HepG2 (cell line): ENCODE data around the gene OTUD6A. TPM values are rescaled to one million over a fixed set of nuclear protein-coding genes. Genes with fewer than 3 reads are reported as not detected.

Source experiments
- FOXM1 ChIP-seq: sonication (generic); formaldehyde crosslinking; IDR thresholded peaks from 2 replicates; pipeline ENCODE4 v1.5.0; 2020; ENCODE audit warnings: missing genetic modification reagents
- KLF11 ChIP-seq: IDR thresholded peaks from 2 replicates; pipeline ENCODE4 v1.6.1; 2016; ENCODE audit warnings: missing compliant biosample characterization
- KMT2B ChIP-seq: IDR thresholded peaks from 2 replicates; pipeline ENCODE4 v1.6.1; 2016; ENCODE audit warnings: missing genetic modification reagents, missing compliant biosample characterization
- MAFG ChIP-seq: sonication (generic); formaldehyde crosslinking; IDR thresholded peaks from 2 replicates; pipeline ENCODE4 v1.5.1; 2020; ENCODE audit warnings: mild to moderate bottlenecking, missing genetic modification reagents
- MED1 ChIP-seq: sonication (generic); formaldehyde crosslinking; IDR thresholded peaks from 2 replicates; pipeline ENCODE4 v1.4.0; 2020; ENCODE audit warnings: missing genetic modification reagents
- NFRKB ChIP-seq: fragments of 450-650 bp; IDR thresholded peaks from 2 replicates; pipeline ENCODE4 v1.6.1; 2017
- ZNF207 ChIP-seq: fragments of 450-650 bp; IDR thresholded peaks from 2 replicates; pipeline ENCODE4 v1.6.1; 2016; ENCODE audit warnings: antibody characterized with exemption, borderline replicate concordance
- ZNF235 ChIP-seq: sonication (generic); formaldehyde crosslinking; IDR thresholded peaks from 2 replicates; pipeline ENCODE4 v1.8.1; 2023; ENCODE audit warnings: mild to moderate bottlenecking, missing genetic modification reagents, borderline replicate concordance
- ZNF263 ChIP-seq: sonication (generic); formaldehyde crosslinking; IDR thresholded peaks from 2 replicates; pipeline ENCODE4 v1.4.0; 2020; ENCODE audit warnings: missing genetic modification reagents
- ZNF460 ChIP-seq: sonication (generic); formaldehyde crosslinking; IDR thresholded peaks from 2 replicates; pipeline ENCODE4 v1.5.1; 2020; ENCODE audit warnings: missing genetic modification reagents, mild to moderate bottlenecking, borderline replicate concordance
- polyA plus RNA-seq, 8 experiments: library from polyadenylated mRNA; depleted of rRNA in 3 of 8; stranded (reverse) in 7 of 8; unstranded in 1 of 8; fragments of >200 nt; fragmentation: Illumina TruSeq in 4 of 8; extraction: Trizol in 4 of 8; gene quantifications; 2 replicates each; pipeline versions ENCODE4 v1.2.1 to v1.2.3, GENCODE V29; 2011 to 2016; ENCODE audit warnings: low read depth in 4 of 8, missing spikeins in 1 of 8, mixed read lengths in 1 of 8; ENCODE audit not compliant: insufficient read depth in 1 of 8
- total RNA-seq, 5 experiments: library from RNA; depleted of rRNA; stranded (reverse); fragments of >200 nt; fragmentation: Illumina TruSeq; extraction: Trizol; gene quantifications; 2 replicates each; pipeline ENCODE4 v1.2.3, GENCODE V29; 2016; ENCODE audit warnings: low read depth in 1 of 5
- TF ChIP-seq, protein P1 (sequence below): fragments of 450-650 bp; IDR thresholded peaks from 2 replicates; pipeline ENCODE4 v1.6.1; 2016
- TF ChIP-seq, protein P2 (sequence below): sonication (generic); formaldehyde crosslinking; IDR thresholded peaks from 2 replicates; pipeline ENCODE4 v1.9.0; 2021; ENCODE audit warnings: mild to moderate bottlenecking, missing genetic modification reagents
- TF ChIP-seq, protein P3 (sequence below): sonication (generic); formaldehyde crosslinking; IDR thresholded peaks from 2 replicates; pipeline ENCODE4 v1.4.0; 2020; ENCODE audit warnings: missing genetic modification reagents

OTUD6A gene
- total and polyA plus RNA-seq, 2 of the 13 experiments (the other 11 are each of a cell fraction or from before 2014, with no cell fraction given): not detected

DNA sequence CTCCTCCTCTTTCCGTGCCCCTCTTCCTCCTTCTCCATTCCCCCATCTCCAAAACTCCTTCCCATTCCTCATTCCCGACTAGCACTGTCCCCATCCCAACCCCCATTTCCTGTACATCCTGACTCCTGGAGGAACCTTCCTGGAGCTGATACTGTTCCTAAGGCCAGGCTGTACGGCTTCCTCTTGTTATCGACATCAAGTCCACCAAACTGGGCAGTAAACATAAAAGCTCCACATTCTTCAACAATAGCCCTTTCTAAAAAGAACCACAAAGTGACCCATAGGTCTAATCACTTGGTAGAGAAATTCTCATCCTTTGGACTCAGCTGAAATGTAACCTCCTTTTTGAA, 35.4 kb upstream of the OTUD6A start (continued):
- TF ChIP-seq, protein P1, sequence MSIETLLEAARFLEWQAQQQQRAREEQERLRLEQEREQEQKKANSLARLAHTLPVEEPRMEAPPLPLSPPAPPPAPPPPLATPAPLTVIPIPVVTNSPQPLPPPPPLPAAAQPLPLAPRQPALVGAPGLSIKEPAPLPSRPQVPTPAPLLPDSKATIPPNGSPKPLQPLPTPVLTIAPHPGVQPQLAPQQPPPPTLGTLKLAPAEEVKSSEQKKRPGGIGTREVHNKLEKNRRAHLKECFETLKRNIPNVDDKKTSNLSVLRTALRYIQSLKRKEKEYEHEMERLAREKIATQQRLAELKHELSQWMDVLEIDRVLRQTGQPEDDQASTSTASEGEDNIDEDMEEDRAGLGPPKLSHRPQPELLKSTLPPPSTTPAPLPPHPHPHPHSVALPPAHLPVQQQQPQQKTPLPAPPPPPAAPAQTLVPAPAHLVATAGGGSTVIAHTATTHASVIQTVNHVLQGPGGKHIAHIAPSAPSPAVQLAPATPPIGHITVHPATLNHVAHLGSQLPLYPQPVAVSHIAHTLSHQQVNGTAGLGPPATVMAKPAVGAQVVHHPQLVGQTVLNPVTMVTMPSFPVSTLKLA: no peak
- no peak for TF ChIP-seq ZNF207
- TF ChIP-seq KMT2B (CRISPR knock-in tag): no peak
- TF ChIP-seq, protein P2, sequence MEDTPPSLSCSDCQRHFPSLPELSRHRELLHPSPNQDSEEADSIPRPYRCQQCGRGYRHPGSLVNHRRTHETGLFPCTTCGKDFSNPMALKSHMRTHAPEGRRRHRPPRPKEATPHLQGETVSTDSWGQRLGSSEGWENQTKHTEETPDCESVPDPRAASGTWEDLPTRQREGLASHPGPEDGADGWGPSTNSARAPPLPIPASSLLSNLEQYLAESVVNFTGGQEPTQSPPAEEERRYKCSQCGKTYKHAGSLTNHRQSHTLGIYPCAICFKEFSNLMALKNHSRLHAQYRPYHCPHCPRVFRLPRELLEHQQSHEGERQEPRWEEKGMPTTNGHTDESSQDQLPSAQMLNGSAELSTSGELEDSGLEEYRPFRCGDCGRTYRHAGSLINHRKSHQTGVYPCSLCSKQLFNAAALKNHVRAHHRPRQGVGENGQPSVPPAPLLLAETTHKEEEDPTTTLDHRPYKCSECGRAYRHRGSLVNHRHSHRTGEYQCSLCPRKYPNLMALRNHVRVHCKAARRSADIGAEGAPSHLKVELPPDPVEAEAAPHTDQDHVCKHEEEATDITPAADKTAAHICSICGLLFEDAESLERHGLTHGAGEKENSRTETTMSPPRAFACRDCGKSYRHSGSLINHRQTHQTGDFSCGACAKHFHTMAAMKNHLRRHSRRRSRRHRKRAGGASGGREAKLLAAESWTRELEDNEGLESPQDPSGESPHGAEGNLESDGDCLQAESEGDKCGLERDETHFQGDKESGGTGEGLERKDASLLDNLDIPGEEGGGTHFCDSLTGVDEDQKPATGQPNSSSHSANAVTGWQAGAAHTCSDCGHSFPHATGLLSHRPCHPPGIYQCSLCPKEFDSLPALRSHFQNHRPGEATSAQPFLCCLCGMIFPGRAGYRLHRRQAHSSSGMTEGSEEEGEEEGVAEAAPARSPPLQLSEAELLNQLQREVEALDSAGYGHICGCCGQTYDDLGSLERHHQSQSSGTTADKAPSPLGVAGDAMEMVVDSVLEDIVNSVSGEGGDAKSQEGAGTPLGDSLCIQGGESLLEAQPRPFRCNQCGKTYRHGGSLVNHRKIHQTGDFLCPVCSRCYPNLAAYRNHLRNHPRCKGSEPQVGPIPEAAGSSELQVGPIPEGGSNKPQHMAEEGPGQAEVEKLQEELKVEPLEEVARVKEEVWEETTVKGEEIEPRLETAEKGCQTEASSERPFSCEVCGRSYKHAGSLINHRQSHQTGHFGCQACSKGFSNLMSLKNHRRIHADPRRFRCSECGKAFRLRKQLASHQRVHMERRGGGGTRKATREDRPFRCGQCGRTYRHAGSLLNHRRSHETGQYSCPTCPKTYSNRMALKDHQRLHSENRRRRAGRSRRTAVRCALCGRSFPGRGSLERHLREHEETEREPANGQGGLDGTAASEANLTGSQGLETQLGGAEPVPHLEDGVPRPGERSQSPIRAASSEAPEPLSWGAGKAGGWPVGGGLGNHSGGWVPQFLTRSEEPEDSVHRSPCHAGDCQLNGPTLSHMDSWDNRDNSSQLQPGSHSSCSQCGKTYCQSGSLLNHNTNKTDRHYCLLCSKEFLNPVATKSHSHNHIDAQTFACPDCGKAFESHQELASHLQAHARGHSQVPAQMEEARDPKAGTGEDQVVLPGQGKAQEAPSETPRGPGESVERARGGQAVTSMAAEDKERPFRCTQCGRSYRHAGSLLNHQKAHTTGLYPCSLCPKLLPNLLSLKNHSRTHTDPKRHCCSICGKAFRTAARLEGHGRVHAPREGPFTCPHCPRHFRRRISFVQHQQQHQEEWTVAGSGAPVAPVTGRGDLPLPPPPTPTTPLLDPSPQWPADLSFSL (CRISPR knock-in tag): no peak
- TF ChIP-seq ZNF460 (CRISPR knock-in tag): no peak
- no peak for TF ChIP-seq FOXM1
- TF ChIP-seq, protein P3, sequence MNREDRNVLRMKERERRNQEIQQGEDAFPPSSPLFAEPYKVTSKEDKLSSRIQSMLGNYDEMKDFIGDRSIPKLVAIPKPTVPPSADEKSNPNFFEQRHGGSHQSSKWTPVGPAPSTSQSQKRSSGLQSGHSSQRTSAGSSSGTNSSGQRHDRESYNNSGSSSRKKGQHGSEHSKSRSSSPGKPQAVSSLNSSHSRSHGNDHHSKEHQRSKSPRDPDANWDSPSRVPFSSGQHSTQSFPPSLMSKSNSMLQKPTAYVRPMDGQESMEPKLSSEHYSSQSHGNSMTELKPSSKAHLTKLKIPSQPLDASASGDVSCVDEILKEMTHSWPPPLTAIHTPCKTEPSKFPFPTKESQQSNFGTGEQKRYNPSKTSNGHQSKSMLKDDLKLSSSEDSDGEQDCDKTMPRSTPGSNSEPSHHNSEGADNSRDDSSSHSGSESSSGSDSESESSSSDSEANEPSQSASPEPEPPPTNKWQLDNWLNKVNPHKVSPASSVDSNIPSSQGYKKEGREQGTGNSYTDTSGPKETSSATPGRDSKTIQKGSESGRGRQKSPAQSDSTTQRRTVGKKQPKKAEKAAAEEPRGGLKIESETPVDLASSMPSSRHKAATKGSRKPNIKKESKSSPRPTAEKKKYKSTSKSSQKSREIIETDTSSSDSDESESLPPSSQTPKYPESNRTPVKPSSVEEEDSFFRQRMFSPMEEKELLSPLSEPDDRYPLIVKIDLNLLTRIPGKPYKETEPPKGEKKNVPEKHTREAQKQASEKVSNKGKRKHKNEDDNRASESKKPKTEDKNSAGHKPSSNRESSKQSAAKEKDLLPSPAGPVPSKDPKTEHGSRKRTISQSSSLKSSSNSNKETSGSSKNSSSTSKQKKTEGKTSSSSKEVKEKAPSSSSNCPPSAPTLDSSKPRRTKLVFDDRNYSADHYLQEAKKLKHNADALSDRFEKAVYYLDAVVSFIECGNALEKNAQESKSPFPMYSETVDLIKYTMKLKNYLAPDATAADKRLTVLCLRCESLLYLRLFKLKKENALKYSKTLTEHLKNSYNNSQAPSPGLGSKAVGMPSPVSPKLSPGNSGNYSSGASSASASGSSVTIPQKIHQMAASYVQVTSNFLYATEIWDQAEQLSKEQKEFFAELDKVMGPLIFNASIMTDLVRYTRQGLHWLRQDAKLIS (CRISPR knock-in tag): no peak
- TF ChIP-seq MED1: no peak
- no peak for TF ChIP-seq ZNF263
- no peak for TF ChIP-seq MAFG (CRISPR knock-in tag)
- no peak for TF ChIP-seq ZNF235 (CRISPR knock-in tag)
- TF ChIP-seq KLF11: no peak
- no peak for TF ChIP-seq NFRKB
